HG03342 (cell line): ENCODE data around the gene APOLD1.
"Not testable (repeated sequence)": the region's sequence is repeated elsewhere in the genome, so short reads cannot be mapped to it uniquely, and the experiment has no call there.

Source experiments
- ATAC-seq: cut with Tn5 transposase; IDR thresholded peaks from one replicate; pipeline ENCODE4 v1.9.1; 2021; ENCODE audit warnings: mild to moderate bottlenecking, moderate library complexity; ENCODE audit not compliant: unreplicated experiment

APOLD1 gene

GRCh38 chr12:12786351-12786705 lies 869 bp downstream of the APOLD1 start:
- no peak for ATAC-seq

GRCh38 chr12:12786706-12787601 lies 1.5 kb downstream of the APOLD1 start:
- ATAC-seq, result peak; percentile 82

- no peak for ATAC-seq
Measured at GRCh38 chr12:12788131-12788530, 2.7 kb downstream of the APOLD1 start.

GRCh38 chr12:12788675-12789368 lies 3.4 kb downstream of the APOLD1 start:
- peak; percentile 59 for ATAC-seq

GRCh38 chr12:12790956-12791355 lies 5.5 kb downstream of the APOLD1 start:
- ATAC-seq, result no peak

GRCh38 chr12:12791756-12792369 lies 6.4 kb downstream of the APOLD1 start:
- no peak for ATAC-seq

GRCh38 chr12:12792421-12792820 lies 7.0 kb downstream of the APOLD1 start:
- ATAC-seq, result no peak

- no peak for ATAC-seq
Measured at GRCh38 chr12:12794686-12795085, 9.2 kb downstream of the APOLD1 start.

GRCh38 chr12:12796171-12796570 lies 10.7 kb downstream of the APOLD1 start:
- no peak for ATAC-seq

- no peak for ATAC-seq
Measured at GRCh38 chr12:12796928-12797793, 11.7 kb downstream of the APOLD1 start.

GRCh38 chr12:12797794-12798152 lies 12.3 kb downstream of the APOLD1 start:
- ATAC-seq, result no peak

GRCh38 chr12:12798480-12798879 lies 13.0 kb downstream of the APOLD1 start:
- ATAC-seq, result no peak

GRCh38 chr12:12799163-12799920 lies 13.9 kb downstream of the APOLD1 start:
- ATAC-seq, result no peak

- no peak for ATAC-seq
Measured at GRCh38 chr12:12800406-12801180, 15.1 kb downstream of the APOLD1 start.

GRCh38 chr12:12801656-12802055 lies 16.2 kb downstream of the APOLD1 start:
- not testable (repeated sequence) for ATAC-seq

GRCh38 chr12:12803186-12803585 lies 17.7 kb downstream of the APOLD1 start:
- peak; percentile 74 for ATAC-seq

- no peak for ATAC-seq
Measured at GRCh38 chr12:12804011-12804410, 18.6 kb downstream of the APOLD1 start.

- no peak for ATAC-seq
Measured at GRCh38 chr12:12804432-12804886, 19.0 kb downstream of the APOLD1 start.

GRCh38 chr12:12806784-12807516 lies 21.5 kb downstream of the APOLD1 start:
- ATAC-seq, result no peak
